Activated T-helper 17 cell treated with anti-CD3 and anti-CD28 coated beads, Interleukin-2, amount 50 U/mL, for 72 hours (primary cell): ENCODE data around the gene LYPD3. TPM values are rescaled to one million over a fixed set of nuclear protein-coding genes. Genes with fewer than 3 reads are reported as not detected.

Experiments
- ATAC-seq: fragments of 150-1000 bp; cut with Tn5 transposase; replicated peaks from 2 replicates; pipeline ENCODE4 v1.10.0; 2021; ENCODE audit warnings: mild to moderate bottlenecking, moderate library complexity
- H3K27ac Mint-ChIP-seq: one replicate; pipeline ENCODE4 v1.8.0; 2022; ENCODE audit warnings: mixed read lengths
- H3K27me3 Mint-ChIP-seq: one replicate; pipeline ENCODE4 v1.8.0; 2022; ENCODE audit warnings: mixed read lengths
- H3K36me3 Mint-ChIP-seq: one replicate; pipeline ENCODE4 v1.8.0; 2022; ENCODE audit warnings: low read depth, mild to moderate bottlenecking, mixed read lengths
- H3K4me1 Mint-ChIP-seq: one replicate; pipeline ENCODE4 v1.8.0; 2022; ENCODE audit warnings: mixed read lengths
- H3K4me3 Mint-ChIP-seq: one replicate; pipeline ENCODE4 v1.8.0; 2022; ENCODE audit warnings: mild to moderate bottlenecking, mixed read lengths
- H3K9me3 Mint-ChIP-seq: one replicate; pipeline ENCODE4 v1.8.0; 2022; ENCODE audit warnings: mixed read lengths
- total RNA-seq, 2 donors: library from RNA; stranded (reverse); gene quantifications; one replicate each; pipeline ENCODE4 v1.2.3, GENCODE V29; 2022

The LYPD3 gene
- total RNA-seq, 2 donors from 2014 or later, result 1.0 to 3.0 TPM

GRCh38 chr19:43422000-43422688, 43.3 kb downstream of the LYPD3 start:
- Mint-ChIP-seq H3K27me3 (peaks cover 6% of the 10 kb centered on the region), H3K4me3 (no peak overlapping the region), H3K36me3 (no peaks in the 10 kb centered on the region), H3K9me3 (no peaks in the 10 kb centered on the region), H3K4me1 (peaks cover 13% of the 10 kb centered on the region), H3K27ac (no peak overlapping the region)
- ATAC-seq, result no peak

GRCh38 chr19:43420954-43421353, 44.5 kb downstream of the LYPD3 start:
- Mint-ChIP-seq H3K9me3 (no peaks in the 10 kb centered on the region), H3K36me3 (no peaks in the 10 kb centered on the region), H3K4me1 (peaks cover 11% of the 10 kb centered on the region), H3K27me3 (peaks cover 6% of the 10 kb centered on the region), H3K27ac (no peak overlapping the region), H3K4me3 (no peak overlapping the region)
- no peak for ATAC-seq

- Mint-ChIP-seq H3K27ac (no peak overlapping the region), H3K27me3 (peaks cover 3% of the 10 kb centered on the region), H3K36me3 (no peaks in the 10 kb centered on the region), H3K4me1 (no peaks in the 10 kb centered on the region), H3K4me3 (no peak overlapping the region), H3K9me3 (no peaks in the 10 kb centered on the region)
- no peak for ATAC-seq
Observed at GRCh38 chr19:43416951-43417623, 48.3 kb downstream of the LYPD3 start.

- Mint-ChIP-seq H3K27me3 (no peaks in the 10 kb centered on the region), H3K4me3 (no peak within 1 kb of the TSS), H3K27ac (no peak within 1 kb of the TSS), H3K9me3 (no peaks in the 10 kb centered on the region), H3K4me1 (no peaks in the 10 kb centered on the region), H3K36me3 (no peaks in the 10 kb centered on the region)
- ATAC-seq, result no peak
Observed at GRCh38 chr19:43414554-43414953, 50.9 kb downstream of the LYPD3 start, which contains the start of gene TEX101. TEX101 (plus strand) TSS chr19:43414890; CDS start chr19:43415920, 1,030 bp downstream.

GRCh38 chr19:43412441-43412840, 53.0 kb downstream of the LYPD3 start:
- no peak for ATAC-seq
- Mint-ChIP-seq H3K36me3 (no peaks in the 10 kb centered on the region), H3K4me3 (no peak overlapping the region), H3K9me3 (no peaks in the 10 kb centered on the region), H3K4me1 (no peaks in the 10 kb centered on the region), H3K27ac (no peak overlapping the region), H3K27me3 (no peaks in the 10 kb centered on the region)

Other genes starting within 250 kb of the LYPD3 start
- gene PSG9, start 196.1 kb downstream of the LYPD3 start, total RNA-seq, result under 1 TPM in 1 of 2 donors, not detected in 1; 0.24 TPM
- not detected for gene CD177, start 111.9 kb downstream of the LYPD3 start, total RNA-seq
- gene TEX101, start 50.7 kb downstream of the LYPD3 start, total RNA-seq, result not detected
- 10 to 100 TPM; 16.7 to 25.5 TPM for gene PHLDB3, start 39.1 kb upstream of the LYPD3 start, total RNA-seq
- gene ETHE1, start 61.6 kb upstream of the LYPD3 start, total RNA-seq, result 10 to 100 TPM; 71.1 to 74.0 TPM
- 1 to 10 TPM in 1 of 2 donors, under 1 TPM in 1; 0.86 to 1.7 TPM for gene ZNF575, start 67.6 kb upstream of the LYPD3 start, total RNA-seq
- gene XRCC1, start 109.9 kb upstream of the LYPD3 start, total RNA-seq, result 10 to 100 TPM; 33.8 to 34.9 TPM
- 1 to 10 TPM; 4.6 to 6.2 TPM for gene PINLYP, start 110.2 kb upstream of the LYPD3 start, total RNA-seq
- 10 to 100 TPM; 18.3 to 22.1 TPM for gene IRGQ, start 130.5 kb upstream of the LYPD3 start, total RNA-seq
- gene ZNF576, start 131.0 kb upstream of the LYPD3 start, total RNA-seq, result 10 to 100 TPM; 17.8 to 23.3 TPM
- gene SRRM5, start 146.5 kb upstream of the LYPD3 start, total RNA-seq, result 1 to 10 TPM in 1 of 2 donors, under 1 TPM in 1; 0.74 to 1.4 TPM
- 10 to 100 TPM; 12.9 to 27.6 TPM for gene ZNF428, start 154.0 kb upstream of the LYPD3 start, total RNA-seq
- under 1 TPM; 0.22 to 0.61 TPM for gene CADM4, start 174.2 kb upstream of the LYPD3 start, total RNA-seq
- gene PLAUR, start 204.6 kb upstream of the LYPD3 start, total RNA-seq, result 10 to 100 TPM; 11.2 to 52.5 TPM